Measurements from ENCODE around the gene MED25.

MED25 gene

GRCh38 chr19:49774969-49775368, 43.1 kb upstream of the MED25 start:
- no peak for TF ChIP-seq SIN3A (IDR thresholded peaks at IDR 0.05; ENCODE audit: borderline replicate concordance, insufficient read depth, low read length)

GRCh38 chr19:49775742-49776370, 42.2 kb upstream of the MED25 start:
- TF ChIP-seq TAF1 (IDR thresholded peaks at IDR 0.05; ENCODE audit: borderline replicate concordance, insufficient read depth, low read length) (no peak), POLR2AphosphoS5 (IDR thresholded peaks at IDR 0.05; ENCODE audit: low read depth, low read length) (no peak), FOXP2 (optimal IDR thresholded peaks at IDR 0.05; ENCODE audit: borderline replicate concordance, extremely low read depth, extremely low read length, insufficient read depth) (no peak), REST (IDR thresholded peaks at IDR 0.05; ENCODE audit: insufficient read depth in 1 of 2, low read depth in 2 of 2, low read length in 2 of 2) (no peak), SIN3A (IDR thresholded peaks at IDR 0.05; ENCODE audit: borderline replicate concordance, insufficient read depth, low read length) (no peak)

GRCh38 chr19:49776371-49776764, 41.7 kb upstream of the MED25 start:
- no peak for TF ChIP-seq TAF1 (IDR thresholded peaks at IDR 0.05; ENCODE audit: borderline replicate concordance, insufficient read depth, low read length)
- TF ChIP-seq FOXP2 (optimal IDR thresholded peaks at IDR 0.05; ENCODE audit: borderline replicate concordance, extremely low read depth, extremely low read length, insufficient read depth), result no peak
- no peak for TF ChIP-seq POLR2AphosphoS5 (IDR thresholded peaks at IDR 0.05; ENCODE audit: low read depth, low read length)
- TF ChIP-seq REST (IDR thresholded peaks at IDR 0.05; ENCODE audit: insufficient read depth in 1 of 2, low read depth in 2 of 2, low read length in 2 of 2), result no peak
- no peak for TF ChIP-seq SIN3A (IDR thresholded peaks at IDR 0.05; ENCODE audit: borderline replicate concordance, insufficient read depth, low read length)

GRCh38 chr19:49779731-49780555, 38.1 kb upstream of the MED25 start:
- no peak for TF ChIP-seq POLR2AphosphoS5 (IDR thresholded peaks at IDR 0.05; ENCODE audit: low read depth, low read length)

- TF ChIP-seq POLR2AphosphoS5 (IDR thresholded peaks at IDR 0.05; ENCODE audit: low read depth, low read length) (no peak), REST (IDR thresholded peaks at IDR 0.05; ENCODE audit: insufficient read depth in 1 of 2, low read depth in 2 of 2, low read length in 2 of 2) (no peak), FOXP2 (optimal IDR thresholded peaks at IDR 0.05; ENCODE audit: borderline replicate concordance, extremely low read depth, extremely low read length, insufficient read depth) (no peak), TAF1 (IDR thresholded peaks at IDR 0.05; ENCODE audit: borderline replicate concordance, insufficient read depth, low read length) (no peak), SIN3A (IDR thresholded peaks at IDR 0.05; ENCODE audit: borderline replicate concordance, insufficient read depth, low read length) (no peak)
These were observed 37.2 kb upstream of the MED25 start for GRCh38 chr19:49780861-49781260.

GRCh38 chr19:49781394-49781793, 36.7 kb upstream of the MED25 start:
- no peak for TF ChIP-seq REST (IDR thresholded peaks at IDR 0.05; ENCODE audit: insufficient read depth in 1 of 2, low read depth in 2 of 2, low read length in 2 of 2)
- no peak for TF ChIP-seq TAF1 (IDR thresholded peaks at IDR 0.05; ENCODE audit: borderline replicate concordance, insufficient read depth, low read length)
- no peak for TF ChIP-seq SIN3A (IDR thresholded peaks at IDR 0.05; ENCODE audit: borderline replicate concordance, insufficient read depth, low read length)
- TF ChIP-seq FOXP2 (optimal IDR thresholded peaks at IDR 0.05; ENCODE audit: borderline replicate concordance, extremely low read depth, extremely low read length, insufficient read depth), result no peak
- TF ChIP-seq POLR2AphosphoS5 (IDR thresholded peaks at IDR 0.05; ENCODE audit: low read depth, low read length), result no peak

All from PFSK-1 (cell line).